ENCODE results near the gene TGFA.

Gene TGFA

GRCh38 chr2:70418514-70418913 is 135.1 kb downstream of the TGFA start:
- no peak for DNase-seq (ENCODE audit: low spot score)

DNA sequence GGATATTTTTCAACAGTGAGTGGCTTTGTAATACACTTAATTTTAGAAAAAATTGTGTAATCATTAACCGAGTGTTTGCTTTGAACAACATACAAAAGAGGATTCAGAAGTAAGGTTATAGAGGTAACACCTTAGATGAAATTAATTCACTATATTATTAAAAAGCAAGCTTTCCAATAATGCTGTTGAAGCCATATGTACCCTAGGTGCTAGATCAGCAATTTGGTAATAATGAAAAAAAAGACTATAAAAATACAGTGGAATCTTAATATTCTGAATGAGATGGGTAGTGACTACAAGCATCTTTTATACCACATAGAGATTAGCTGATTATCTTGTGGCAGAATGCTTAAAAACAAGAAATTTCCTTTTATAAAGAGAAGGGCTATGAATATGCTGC is 136.6 kb downstream of the TGFA start:
- no peak for DNase-seq (ENCODE audit: low spot score)

GRCh38 chr2:70412294-70413070 is 141.1 kb downstream of the TGFA start:
- no peak for DNase-seq (ENCODE audit: low spot score)

- no peak for DNase-seq (ENCODE audit: low spot score)
Measured at GRCh38 chr2:70411483-70412125, 142.0 kb downstream of the TGFA start.

GRCh38 chr2:70403267-70404053 is 150.2 kb downstream of the TGFA start:
- no peak for DNase-seq (ENCODE audit: low spot score)

- DNase-seq (ENCODE audit: low spot score) = no peak
Measured at GRCh38 chr2:70400539-70400938, 153.1 kb downstream of the TGFA start.

- DNase-seq (ENCODE audit: low spot score) = no peak
Measured at GRCh38 chr2:70399046-70399445, 154.6 kb downstream of the TGFA start.
